Measurements from ENCODE around the gene NUDT16L1. TPM values are rescaled to one million over a fixed set of nuclear protein-coding genes. Genes with fewer than 3 reads are reported as not detected.

NUDT16L1 gene
- total and polyA plus RNA-seq, 2 of the 13 experiments (the other 11 are each of a cell fraction or from before 2014, with no cell fraction given): 28.0 to 40.5 TPM

GRCh38 chr16:4734063-4734729, 40.8 kb downstream of the NUDT16L1 start, which contains the start of the genes ANKS3 and DNAAF8 (continued):
- TF ChIP-seq MAX (IDR thresholded peaks at IDR 0.05) (peak; percentile 83), ZNF574 (CRISPR knock-in tag; IDR thresholded peaks at IDR 0.05) (peak; percentile 89), ARNT (IDR thresholded peaks at IDR 0.05) (no peak), SMARCC2 (IDR thresholded peaks at IDR 0.05) (no peak), ZNF17 (CRISPR knock-in tag; IDR thresholded peaks at IDR 0.05) (no peak), ZNF431 (CRISPR knock-in tag; IDR thresholded peaks at IDR 0.05; ENCODE audit: borderline replicate concordance, low read depth) (no peak; the same call in 1 of the 2 replicates), THAP8 (CRISPR knock-in tag; IDR thresholded peaks at IDR 0.05; ENCODE audit: borderline replicate concordance) (no peak), RBM39 (IDR thresholded peaks at IDR 0.05; ENCODE audit: low read depth, low read length, poor library complexity, severe bottlenecking) (peak; percentile 30), ZNF205 (CRISPR knock-in tag; IDR thresholded peaks at IDR 0.05) (no peak), ZFP82 (CRISPR knock-in tag; IDR thresholded peaks at IDR 0.05; ENCODE audit: borderline replicate concordance) (peak; percentile 28; the same call in 1 of the 2 replicates), ZNF318 (CRISPR knock-in tag; IDR thresholded peaks at IDR 0.05) (no peak), FOXK2 (IDR thresholded peaks at IDR 0.05) (no peak), ZNF260 (CRISPR knock-in tag; IDR thresholded peaks at IDR 0.05; ENCODE audit: borderline replicate concordance, low read depth) (no peak), HMG20A (CRISPR knock-in tag; IDR thresholded peaks at IDR 0.05; ENCODE audit: borderline replicate concordance) (no peak; the same call in 1 of the 2 replicates), ZNF850 (CRISPR knock-in tag; conservative IDR thresholded peaks at IDR 0.05) (no peak), SP2 (CRISPR knock-in tag; IDR thresholded peaks at IDR 0.05) (peak; percentile 91), SAFB2 (CRISPR knock-in tag; IDR thresholded peaks at IDR 0.05; ENCODE audit: borderline replicate concordance, low read depth) (no peak), ZNF878 (CRISPR knock-in tag; IDR thresholded peaks at IDR 0.05) (no peak), TAF1 (CRISPR knock-in tag; IDR thresholded peaks at IDR 0.05) (peak; percentile 66)

Data from HepG2 (cell line).